Naive thymus-derived CD4-positive, alpha-beta T cell (primary cell): ENCODE results near the gene PA2G4. TPM values are rescaled to one million over a fixed set of nuclear protein-coding genes. Genes with fewer than 3 reads are reported as not detected.

ENCODE experiments used
- ATAC-seq: fragments of 150-1000 bp; cut with Tn5 transposase; 2 replicates; pipeline ENCODE4 v1.10.0; 2021; ENCODE audit warnings: mild to moderate bottlenecking, moderate library complexity
- CTCF ChIA-PET: fragments of 350-600 bp; sonication (Branson Sonifier 250); formaldehyde crosslinking; loops from one replicate; lab custom pipeline; 2021; ENCODE audit warnings: antibody characterized with exemption; lab: Charles Lee
- POLR2A ChIA-PET: fragments of 350-600 bp; sonication (Branson Sonifier 250); formaldehyde crosslinking; loops from one replicate; lab custom pipeline; 2021; ENCODE audit warnings: antibody characterized with exemption, inconsistent platforms; lab: Charles Lee
- DNase-seq, 9 donors: peaks; one replicate each; pipeline versions ENCODE4 v3.0.0 to v3.0.0-alpha.2; 2020 to 2022; ENCODE audit warnings: mixed read lengths in 1 of 9
- H3K27ac ChIP-seq: one replicate; pipeline ENCODE4 v1.7.0; 2013; ENCODE audit warnings: mild to moderate bottlenecking, low read depth, low read length, moderate library complexity
- H3K27me3 ChIP-seq, 2 donors: one replicate each; pipeline ENCODE4 v1.7.0; 2013; ENCODE audit warnings: low read length in 2 of 2, mild to moderate bottlenecking in 2 of 2, moderate library complexity in 2 of 2; ENCODE audit not compliant: control insufficient read depth in 2 of 2, insufficient read depth in 2 of 2
- H3K36me3 ChIP-seq, 3 experiments: 1 replicate in 2 of 3; 2 replicates in 1 of 3; pipeline ENCODE4 v1.7.0; 2013; ENCODE audit warnings: low read length in 3 of 3, mild to moderate bottlenecking in 3 of 3, moderate library complexity in 1 of 3; ENCODE audit not compliant: insufficient read depth in 3 of 3, control insufficient read depth in 2 of 3
- H3K4me1 ChIP-seq, 2 donors: one replicate each; pipeline ENCODE4 v1.7.0; 2013; ENCODE audit warnings: low read length in 2 of 2, mild to moderate bottlenecking in 2 of 2, moderate library complexity in 1 of 2; ENCODE audit not compliant: control insufficient read depth in 2 of 2, insufficient read depth in 2 of 2
- H3K4me3 ChIP-seq: 2 replicates; pipeline ENCODE4 v1.7.0; 2013; ENCODE audit warnings: mild to moderate bottlenecking, low read length
- H3K9me3 ChIP-seq, 3 experiments: 1 replicate in 2 of 3; 2 replicates in 1 of 3; pipeline ENCODE4 v1.7.0; 2013; ENCODE audit warnings: low read length in 3 of 3; ENCODE audit not compliant: control insufficient read depth in 2 of 3
- H3K27ac Mint-ChIP-seq, 9 donors: one replicate each; pipeline ENCODE4 v1.8.0; 2020 to 2022; ENCODE audit warnings: mixed read lengths in 9 of 9, mild to moderate bottlenecking in 8 of 9, moderate library complexity in 5 of 9, inconsistent platforms in 2 of 9
- H3K27me3 Mint-ChIP-seq, 5 donors: one replicate each; pipeline ENCODE4 v1.8.0; 2021 to 2022; ENCODE audit warnings: mixed read lengths in 5 of 5, mild to moderate bottlenecking in 1 of 5
- H3K36me3 Mint-ChIP-seq, 5 donors: one replicate each; pipeline ENCODE4 v1.8.0; 2020 to 2022; ENCODE audit warnings: mixed read lengths in 5 of 5, mild to moderate bottlenecking in 3 of 5, inconsistent platforms in 1 of 5
- H3K4me1 Mint-ChIP-seq, 7 donors: one replicate each; pipeline ENCODE4 v1.8.0; 2020 to 2022; ENCODE audit warnings: mixed read lengths in 7 of 7, mild to moderate bottlenecking in 3 of 7, inconsistent platforms in 1 of 7
- H3K4me3 Mint-ChIP-seq, 10 donors: one replicate each; pipeline ENCODE4 v1.8.0; 2020 to 2022; ENCODE audit warnings: mild to moderate bottlenecking in 10 of 10, mixed read lengths in 10 of 10, moderate library complexity in 6 of 10, inconsistent platforms in 2 of 10
- H3K9me3 Mint-ChIP-seq, 11 donors: one replicate each; pipeline ENCODE4 v1.8.0; 2020 to 2022; ENCODE audit warnings: mixed read lengths in 11 of 11, mild to moderate bottlenecking in 4 of 11, inconsistent platforms in 1 of 11, moderate library complexity in 1 of 11
- intact Hi-C, 2 donors: fragments of 100-400 bp; cut with micrococcal nuclease; formaldehyde crosslinking; loops; one replicate each; pipeline ENCODE4 v1.15.1; 2023
- polyA plus RNA-seq, 2 donors: library from polyadenylated mRNA; unstranded; fragments of 300-500 nt; fragmentation: Illumina TruSeq; gene quantifications; one replicate each; pipeline ENCODE4 v1.2.3, GENCODE V29; 2021
- total RNA-seq, 6 experiments: library from RNA in 5 of 6; stranded (reverse) in 5 of 6; gene quantifications; 1 replicate in 5 of 6; 2 replicates in 1 of 6; pipeline ENCODE4 v1.2.3 and lab custom pipeline; 2021 to 2026

The PA2G4 gene
- total and polyA plus RNA-seq, 7 experiments from 2014 or later, result 61.7 to 254 (median 121) TPM

- H3K4me1 ChIP-seq, result peaks cover 5 to 10% of the 10 kb centered on the region in 2 donors
- no peaks in the 10 kb centered on the region for H3K36me3 ChIP-seq
- H3K36me3 Mint-ChIP-seq, result no peaks in the 10 kb centered on the region
- ATAC-seq (no peak), DNase-seq (no peak)
- H3K27me3 Mint-ChIP-seq, result peaks cover 0 to 59% (median 8%) of the 10 kb centered on the region in 5 donors
- H3K4me1 Mint-ChIP-seq, result peaks cover 0 to 21% (median 10%) of the 10 kb centered on the region in 7 donors
- H3K27ac ChIP-seq, result no peak overlapping the region
- ChIA-PET CTCF (interaction anchor here (0.6 to 1.6 kb wide), 3 partner anchors 22 to 37 kb away, joined by 3 to 5 read pairs (median 3); no protein-coding TSS in a partner anchor), POLR2A (interaction anchor here (0.9 to 10.7 kb wide), 3 partner anchors 21 to 36 kb away, joined by 3 to 85 read pairs (median 4); partner anchors contain the start of genes PA2G4 and RPL41)
- no peak overlapping the region for H3K4me3 ChIP-seq
- no peaks in the 10 kb centered on the region for H3K9me3 ChIP-seq
- H3K4me3 Mint-ChIP-seq, result peak overlapping the region in 9 of 10 donors; percentile 6 to 86 (median 82)
- H3K9me3 Mint-ChIP-seq, result no peaks in the 10 kb centered on the region
- no peaks in the 10 kb centered on the region for H3K27me3 ChIP-seq
- intact Hi-C loops, result no loop called here
- peak overlapping the region in 1 of 9 donors; percentile 25 for H3K27ac Mint-ChIP-seq
Measured at GRCh38 chr12:56081393-56082347, 22.7 kb upstream of the PA2G4 start.

GRCh38 chr12:56082382-56082781 lies 22.0 kb upstream of the PA2G4 start:
- H3K36me3 ChIP-seq, result no peaks in the 10 kb centered on the region
- intact Hi-C loops, result no loop called here
- peaks cover 5 to 10% of the 10 kb centered on the region in 2 donors for H3K4me1 ChIP-seq
- CTCF ChIA-PET, result interaction anchor here (1.6 kb wide), 1 partner anchor 35 kb away, joined by 3 read pairs; no protein-coding TSS in a partner anchor
- Mint-ChIP-seq H3K9me3 (no peaks in the 10 kb centered on the region), H3K4me3 (peak overlapping the region in 1 of 10 donors; percentile 73), H3K36me3 (no peaks in the 10 kb centered on the region), H3K27ac (no peak overlapping the region), H3K4me1 (peaks cover 0 to 21% (median 10%) of the 10 kb centered on the region in 7 donors), H3K27me3 (peaks cover 0 to 58% (median 8%) of the 10 kb centered on the region in 5 donors)
- POLR2A ChIA-PET, result interaction anchor here (10.7 kb wide), 1 partner anchor 20 kb away, joined by 85 read pairs; the partner anchor contains the start of gene PA2G4
- no peak overlapping the region for H3K4me3 ChIP-seq
- no peak overlapping the region for H3K27ac ChIP-seq
- no peaks in the 10 kb centered on the region for H3K27me3 ChIP-seq
- no peak for DNase-seq
- ATAC-seq, result no peak
- no peaks in the 10 kb centered on the region for H3K9me3 ChIP-seq

GRCh38 chr12:56082967-56083366 lies 21.4 kb upstream of the PA2G4 start:
- H3K4me3 Mint-ChIP-seq, result no peak overlapping the region
- no peak for DNase-seq
- Histone ChIP-seq H3K27ac (no peak overlapping the region), H3K4me1 (peaks cover 5 to 10% of the 10 kb centered on the region in 2 donors), H3K9me3 (no peaks in the 10 kb centered on the region), H3K27me3 (no peaks in the 10 kb centered on the region), H3K36me3 (no peaks in the 10 kb centered on the region), H3K4me3 (no peak overlapping the region)
- ATAC-seq, result no peak
- H3K27ac Mint-ChIP-seq, result no peak overlapping the region
- peaks cover 0 to 56% (median 8%) of the 10 kb centered on the region in 5 donors for H3K27me3 Mint-ChIP-seq
- POLR2A ChIA-PET, result interaction anchor here (0.6 to 10.7 kb wide), 3 partner anchors 19 to 126 kb away, joined by 3 to 85 read pairs (median 5); partner anchors contain the start of gene PA2G4
- H3K36me3 Mint-ChIP-seq, result no peaks in the 10 kb centered on the region
- H3K9me3 Mint-ChIP-seq, result no peaks in the 10 kb centered on the region
- intact Hi-C loops, result no loop called here
- CTCF ChIA-PET, result no interaction called here
- peaks cover 0 to 22% (median 10%) of the 10 kb centered on the region in 7 donors for H3K4me1 Mint-ChIP-seq

GRCh38 chr12:56084958-56085543 lies 19.3 kb upstream of the PA2G4 start:
- DNase-seq (no peak), ATAC-seq (peak; percentile 42)
- H3K27ac Mint-ChIP-seq, result no peak overlapping the region
- no peak overlapping the region for H3K4me3 Mint-ChIP-seq
- H3K27me3 ChIP-seq, result no peaks in the 10 kb centered on the region
- no peaks in the 10 kb centered on the region for H3K36me3 ChIP-seq
- H3K9me3 ChIP-seq, result no peaks in the 10 kb centered on the region
- peaks cover 0 to 42% (median 8%) of the 10 kb centered on the region in 5 donors for H3K27me3 Mint-ChIP-seq
- peaks cover 0 to 23% (median 7%) of the 10 kb centered on the region in 7 donors for H3K4me1 Mint-ChIP-seq
- POLR2A ChIA-PET, result interaction anchor here (0.5 to 10.7 kb wide), 4 partner anchors 11 to 66 kb away, joined by 3 to 85 read pairs (median 4); partner anchors contain the start of gene PA2G4
- H3K36me3 Mint-ChIP-seq, result no peaks in the 10 kb centered on the region
- CTCF ChIA-PET, result interaction anchor here (0.6 to 1.0 kb wide), 4 partner anchors 11 to 1762 kb away, joined by 3 to 6 read pairs (median 4); no protein-coding TSS in a partner anchor
- intact Hi-C loops, result no loop called here
- H3K4me3 ChIP-seq, result no peak overlapping the region
- no peaks in the 10 kb centered on the region for H3K9me3 Mint-ChIP-seq
- H3K27ac ChIP-seq, result no peak overlapping the region
- peaks cover 0 to 10% of the 10 kb centered on the region in 2 donors for H3K4me1 ChIP-seq

- no peak overlapping the region for H3K27ac Mint-ChIP-seq
- intact Hi-C loops, result no loop called here
- no peak overlapping the region for H3K4me3 ChIP-seq
- no peak overlapping the region for H3K27ac ChIP-seq
- ChIA-PET POLR2A (interaction anchor here (0.6 to 10.7 kb wide), 2 partner anchors 16 to 29 kb away, joined by 3 to 85 read pairs; partner anchors contain the start of gene PA2G4), CTCF (interaction anchor here (1.0 kb wide), 1 partner anchor 9 kb away, joined by 3 read pairs; no protein-coding TSS in a partner anchor)
- no peak for DNase-seq
- H3K27me3 Mint-ChIP-seq, result peaks cover 0 to 36% (median 5%) of the 10 kb centered on the region in 5 donors
- H3K36me3 ChIP-seq, result no peaks in the 10 kb centered on the region
- no peaks in the 10 kb centered on the region for H3K9me3 ChIP-seq
- H3K4me1 Mint-ChIP-seq, result peaks cover 0 to 18% (median 1%) of the 10 kb centered on the region in 7 donors
- H3K27me3 ChIP-seq, result no peaks in the 10 kb centered on the region
- H3K36me3 Mint-ChIP-seq, result peaks cover 0 to 1% (median 0%) of the 10 kb centered on the region in 5 donors
- no peaks in the 10 kb centered on the region for H3K9me3 Mint-ChIP-seq
- H3K4me1 ChIP-seq, result no peaks in the 10 kb centered on the region
- no peak for ATAC-seq
- no peak overlapping the region for H3K4me3 Mint-ChIP-seq
Measured at GRCh38 chr12:56086096-56086495, 18.3 kb upstream of the PA2G4 start.

- Mint-ChIP-seq H3K27me3 (peaks cover 0 to 30% (median 4%) of the 10 kb centered on the region in 5 donors), H3K27ac (peak overlapping the region in 1 of 9 donors; percentile 36), H3K36me3 (peaks cover 0 to 1% (median 0%) of the 10 kb centered on the region in 5 donors), H3K9me3 (no peaks in the 10 kb centered on the region), H3K4me3 (no peak overlapping the region), H3K4me1 (peaks cover 0 to 15% (median 0%) of the 10 kb centered on the region in 7 donors)
- H3K4me3 ChIP-seq, result no peak overlapping the region
- intact Hi-C loops, result no loop called here
- DNase-seq (no peak), ATAC-seq (no peak)
- CTCF ChIA-PET, result no interaction called here
- H3K27me3 ChIP-seq, result no peaks in the 10 kb centered on the region
- H3K36me3 ChIP-seq, result no peaks in the 10 kb centered on the region
- no peak overlapping the region for H3K27ac ChIP-seq
- POLR2A ChIA-PET, result interaction anchor here (10.7 kb wide), 1 partner anchor 16 kb away, joined by 85 read pairs; the partner anchor contains the start of gene PA2G4
- no peaks in the 10 kb centered on the region for H3K4me1 ChIP-seq
- no peaks in the 10 kb centered on the region for H3K9me3 ChIP-seq
Measured at GRCh38 chr12:56086608-56087007, 17.8 kb upstream of the PA2G4 start.
